HG03442 (cell line): ENCODE data around the gene OR51T1.

Experiments used
- ATAC-seq: cut with Tn5 transposase; IDR thresholded peaks from one replicate; pipeline ENCODE4 v1.9.1; 2021; ENCODE audit warnings: mild to moderate bottlenecking, moderate library complexity; ENCODE audit not compliant: unreplicated experiment

The OR51T1 gene

DNA sequence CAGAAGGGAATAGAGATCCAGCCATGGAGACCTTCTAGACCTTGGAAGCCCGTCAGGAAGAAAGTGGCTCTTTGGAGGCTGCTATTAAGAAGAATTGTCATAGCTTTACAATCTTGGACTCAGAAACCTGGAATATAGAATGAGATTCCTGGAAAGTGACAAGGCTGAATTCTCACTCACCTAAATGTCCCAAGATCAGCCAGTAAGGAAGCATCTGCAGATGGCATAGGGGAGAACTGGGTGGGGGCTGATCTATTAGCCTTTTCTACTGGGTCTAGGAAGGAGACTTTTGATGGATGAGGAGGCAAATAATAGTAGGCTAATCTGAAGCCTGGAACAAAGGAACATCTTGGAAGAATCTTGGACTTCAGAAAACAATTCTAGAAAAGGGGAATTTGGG lies 42.5 kb downstream of the OR51T1 start, which contains the start of gene OR51G1:
Gene OR51G1 (minus strand): TSS at position 101 of the 400 bp plus-strand sequence. CDS start 0 bp downstream, at position 101.
- ATAC-seq, result no peak

DNA sequence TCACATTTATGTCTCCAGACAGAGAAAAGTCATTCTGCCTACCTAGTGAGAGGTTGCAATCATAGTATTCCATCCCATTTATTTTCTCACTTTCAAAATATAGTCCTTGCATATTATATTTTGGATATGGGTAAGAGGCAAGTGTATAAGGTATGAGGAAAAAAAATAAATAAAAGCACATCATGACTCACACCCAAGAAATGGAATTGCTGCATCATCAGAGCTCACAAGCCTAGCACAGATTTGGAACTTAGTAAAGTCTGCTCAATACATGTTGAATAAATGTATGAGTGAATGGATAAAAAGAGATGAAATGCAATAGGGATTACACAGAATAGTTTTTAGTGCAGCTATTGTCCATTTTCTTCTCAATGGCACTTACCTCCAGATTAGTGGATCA lies 44.9 kb downstream of the OR51T1 start:
- no peak for ATAC-seq
